ENCODE results near the gene BUD31. TPM values are rescaled to one million over a fixed set of nuclear protein-coding genes. Genes with fewer than 3 reads are reported as not detected.

The BUD31 gene
- 65.4 and 79.7 TPM in 2 replicates for total RNA-seq

GRCh38 chr7:99408379-99409191, at the start of gene BUD31, which contains the start of gene PDAP1:
BUD31 (plus strand) TSS chr7:99408969; CDS start chr7:99411093, 2,124 bp downstream.
PDAP1 (minus strand) TSS chr7:99408597; CDS start chr7:99408548, 49 bp downstream.

GRCh38 chr7:99374111-99375064, 34.4 kb upstream of the BUD31 start, which contains the start of gene ARPC1B:
ARPC1B (plus strand) TSS chr7:99374730; CDS start chr7:99385715, 10,985 bp downstream.

GRCh38 chr7:99438573-99439480, 30.1 kb downstream of the BUD31 start, which contains the start of the genes CPSF4 and PTCD1:
CPSF4 (plus strand) TSS chr7:99438943; CDS start chr7:99439083, 140 bp downstream.
PTCD1 (minus strand) TSS chr7:99438798; CDS start chr7:99435242, 3,556 bp downstream.

Other genes with a start within 250 kb of the BUD31 start
- gene KPNA7, start 200.9 kb upstream of the BUD31 start, total RNA-seq: not detected in 2 replicates
- gene MYH16, start 136.1 kb upstream of the BUD31 start, total RNA-seq: 1.1 TPM in 1 of 2 replicates, not detected in the other
- 147 and 185 TPM in 2 replicates for gene ARPC1A, start 83.1 kb upstream of the BUD31 start, total RNA-seq
- gene ARPC1B, start 34.2 kb upstream of the BUD31 start, total RNA-seq: 348 and 395 TPM in 2 replicates
- 23.5 and 58.7 TPM in 2 replicates for gene PDAP1, start 372 bp upstream of the BUD31 start, total RNA-seq
- 6.2 and 9.5 TPM in 2 replicates for gene PTCD1, start 29.8 kb downstream of the BUD31 start, total RNA-seq
- gene CPSF4, start 30.0 kb downstream of the BUD31 start, total RNA-seq: 23.1 and 37.5 TPM in 2 replicates
- gene ATP5MF, start 57.2 kb downstream of the BUD31 start, total RNA-seq: 1,186 and 1,721 TPM in 2 replicates
- 3.1 and 7.5 TPM in 2 replicates for gene ZNF789, start 63.9 kb downstream of the BUD31 start, total RNA-seq
- gene ZNF394, start 91.3 kb downstream of the BUD31 start, total RNA-seq: 7.7 and 10.8 TPM in 2 replicates
- gene ZKSCAN5, start 95.7 kb downstream of the BUD31 start, total RNA-seq: 5.4 and 6.8 TPM in 2 replicates
- 2.6 and 3.9 TPM in 2 replicates for gene FAM200A, start 143.1 kb downstream of the BUD31 start, total RNA-seq
- gene ZNF655, start 149.7 kb downstream of the BUD31 start, total RNA-seq: 48.9 and 53.7 TPM in 2 replicates
- gene TMEM225B, start 189.3 kb downstream of the BUD31 start, total RNA-seq: 0.51 and 0.65 TPM in 2 replicates
- 7.3 and 8.4 TPM in 2 replicates for gene ZSCAN25, start 208.0 kb downstream of the BUD31 start, total RNA-seq

Data from mesangial cell (primary cell).